Measurements from ENCODE around the gene MAP2.

The MAP2 gene

DNA sequence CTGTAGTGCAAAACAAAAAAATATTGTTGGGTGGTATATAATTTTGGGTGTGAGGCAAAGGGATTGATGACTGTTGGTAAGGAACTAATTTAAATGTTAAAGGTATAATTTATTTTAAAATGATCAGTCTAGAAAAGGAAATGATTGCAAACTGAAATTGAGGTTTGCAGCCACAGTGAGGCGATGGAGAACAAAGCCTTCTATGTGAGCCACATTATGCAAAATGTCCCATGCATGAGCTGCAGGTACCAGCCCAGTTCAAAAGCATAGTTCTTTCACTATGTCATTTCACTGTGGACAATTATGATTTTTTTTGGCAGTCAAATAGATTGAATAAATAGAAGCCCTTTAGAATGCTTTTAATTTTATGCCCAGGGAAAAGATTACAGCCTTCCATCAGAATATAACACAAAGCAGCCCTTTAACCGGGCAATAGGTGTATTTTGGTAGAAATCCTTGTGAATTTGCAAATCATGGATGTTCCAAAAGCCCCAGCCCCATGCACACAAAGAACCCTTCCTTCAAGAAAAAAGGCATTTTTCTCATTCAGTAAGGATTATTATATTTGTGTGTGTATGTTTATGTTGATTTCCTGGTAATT is 1.7 kb downstream of the MAP2 start:
- DNase-seq = peak; percentile 48

DNA sequence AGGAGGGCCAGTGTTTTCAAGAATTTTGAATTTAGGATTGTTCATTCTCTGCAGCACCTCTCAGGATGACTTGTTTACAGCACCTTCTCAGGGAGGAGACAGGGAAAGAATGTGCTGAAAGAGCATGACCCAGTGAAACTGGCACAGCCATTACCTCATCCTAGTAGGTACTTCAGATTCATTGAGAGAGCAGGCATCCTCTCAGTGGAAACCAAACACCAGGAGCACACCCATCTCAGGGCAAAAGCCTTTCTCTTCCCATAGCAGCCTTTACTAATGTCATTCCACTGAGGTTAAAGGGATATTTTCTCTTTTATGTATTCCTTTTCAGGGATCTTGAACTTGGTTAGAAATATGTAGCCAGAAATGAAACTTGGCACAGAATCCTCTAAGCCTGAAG is 2.6 kb downstream of the MAP2 start:
- DNase-seq = peak; percentile 40

DNA sequence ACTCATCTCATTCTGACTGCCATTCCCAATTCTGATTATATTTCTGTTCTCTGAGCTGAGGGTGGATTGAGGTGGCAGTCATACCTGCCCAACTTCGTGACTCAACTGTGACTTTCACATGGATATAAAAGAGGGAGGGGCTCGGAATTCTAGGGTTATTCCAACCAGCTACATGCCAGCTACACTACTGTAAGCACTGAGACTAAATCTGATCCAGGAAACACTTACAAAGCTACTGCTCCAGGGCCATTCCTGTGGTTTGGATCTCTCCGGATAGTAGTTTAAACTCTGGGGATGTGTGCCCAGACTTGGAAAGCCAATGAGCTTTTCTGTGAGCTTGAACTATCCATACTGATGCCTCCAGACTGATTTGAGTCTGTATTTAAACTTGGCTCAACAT is 7.9 kb downstream of the MAP2 start:
- DNase-seq = no peak

DNA sequence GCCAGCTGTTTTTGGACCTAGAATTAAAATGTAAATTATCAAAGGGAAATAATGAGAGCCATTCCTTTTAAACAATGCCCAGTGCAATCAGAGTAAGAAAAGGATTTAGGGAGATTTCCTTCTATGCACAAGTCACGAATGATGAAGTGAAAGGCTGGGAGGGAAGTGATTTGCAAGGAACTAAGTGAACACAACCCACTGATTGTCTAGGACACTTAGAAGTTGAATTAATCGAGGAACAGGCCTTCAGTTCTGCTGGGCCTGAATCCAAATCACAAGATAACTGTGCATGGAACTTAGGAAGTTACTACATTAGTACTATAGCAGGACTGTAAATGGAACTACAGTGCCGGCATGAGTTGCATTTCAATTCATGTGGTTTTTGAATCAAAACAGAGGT is 17.7 kb downstream of the MAP2 start:
- no peak for DNase-seq

DNA sequence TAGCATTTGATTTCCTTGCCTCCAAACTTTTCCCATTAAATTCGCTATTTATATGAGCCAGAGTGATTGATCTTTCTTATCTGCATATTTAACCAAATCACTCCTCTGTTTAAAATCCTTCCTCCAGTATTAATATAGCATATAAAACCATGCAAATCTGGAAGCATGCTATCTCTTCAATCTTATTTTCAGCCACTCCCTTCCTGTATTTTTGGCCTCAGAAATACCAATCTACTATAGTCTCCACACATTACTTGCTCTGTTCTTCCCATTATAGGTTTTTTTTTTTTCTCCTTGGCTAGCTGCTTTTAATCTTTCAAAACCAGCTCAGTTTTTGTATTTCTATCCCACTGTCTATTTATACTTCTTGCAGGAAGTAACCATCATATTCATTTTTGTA is 19.1 kb downstream of the MAP2 start:
- no peak for DNase-seq

DNA sequence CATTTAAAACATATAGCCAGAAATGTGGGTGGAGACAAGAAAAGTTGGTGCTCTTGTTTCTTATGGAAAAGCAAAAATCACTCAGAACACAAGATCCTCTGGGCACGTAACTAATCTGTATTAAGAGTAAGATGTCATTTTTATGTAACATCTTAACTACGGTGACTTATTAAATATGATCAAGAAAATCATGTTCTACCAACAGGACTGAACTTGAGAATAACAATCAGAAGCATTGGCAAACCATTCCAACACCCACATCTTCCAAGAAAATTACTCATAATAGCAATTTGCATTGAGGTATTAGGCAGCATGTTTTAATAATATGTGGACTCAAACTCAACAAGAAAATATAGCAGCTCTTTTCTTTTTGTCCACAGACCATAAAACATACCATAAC is 21.6 kb downstream of the MAP2 start:
- no peak for DNase-seq

DNA sequence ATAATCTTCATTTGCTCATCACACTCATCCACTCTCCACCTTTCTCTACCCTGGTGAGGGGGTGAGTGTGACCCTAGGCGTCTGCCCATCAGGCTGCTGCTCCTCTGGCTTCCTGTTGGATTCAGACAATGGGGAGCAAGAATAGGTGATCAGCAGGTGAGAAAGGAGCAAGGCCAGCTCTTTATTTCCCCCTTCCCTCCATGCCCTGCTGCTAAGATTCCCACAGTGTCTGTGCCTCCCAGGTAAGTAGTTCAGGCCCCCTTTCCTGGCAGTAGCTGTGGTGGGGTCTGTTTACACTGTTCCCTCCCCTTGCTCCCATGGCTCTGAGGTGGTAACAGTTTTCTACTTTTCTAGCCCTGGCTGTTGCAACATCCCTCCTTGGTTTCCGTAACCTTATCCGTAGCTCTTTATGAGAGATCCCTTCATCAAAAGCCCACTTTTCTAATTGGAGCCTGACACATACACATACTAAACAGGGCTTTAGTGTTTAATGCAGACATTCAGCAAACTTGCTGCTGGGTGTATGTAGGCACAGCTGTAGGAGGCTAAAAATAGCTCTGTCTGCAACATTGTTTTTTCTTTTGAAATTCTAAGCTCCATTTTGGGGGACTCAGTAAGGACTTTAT is 27.5 kb downstream of the MAP2 start:
- DNase-seq = no peak

DNA sequence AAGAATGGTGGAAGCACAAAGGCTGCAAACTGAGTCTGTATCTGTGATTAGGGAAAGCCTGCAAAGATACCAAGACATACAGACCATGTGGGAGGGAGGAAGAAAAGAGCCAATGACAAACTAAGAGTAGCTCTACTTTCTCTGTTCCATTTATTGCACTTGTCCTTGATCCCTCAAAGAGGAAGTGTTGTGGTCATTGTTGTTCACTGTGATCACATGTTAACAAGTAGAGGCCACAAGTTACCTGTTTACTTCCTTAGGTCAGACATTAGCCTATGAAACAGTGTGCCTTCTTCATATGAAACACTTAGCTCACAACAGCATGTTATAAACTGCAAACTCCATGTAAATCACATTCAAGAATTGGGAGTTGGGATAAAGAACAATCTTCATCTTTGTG is 32.6 kb downstream of the MAP2 start:
- DNase-seq = no peak

DNA sequence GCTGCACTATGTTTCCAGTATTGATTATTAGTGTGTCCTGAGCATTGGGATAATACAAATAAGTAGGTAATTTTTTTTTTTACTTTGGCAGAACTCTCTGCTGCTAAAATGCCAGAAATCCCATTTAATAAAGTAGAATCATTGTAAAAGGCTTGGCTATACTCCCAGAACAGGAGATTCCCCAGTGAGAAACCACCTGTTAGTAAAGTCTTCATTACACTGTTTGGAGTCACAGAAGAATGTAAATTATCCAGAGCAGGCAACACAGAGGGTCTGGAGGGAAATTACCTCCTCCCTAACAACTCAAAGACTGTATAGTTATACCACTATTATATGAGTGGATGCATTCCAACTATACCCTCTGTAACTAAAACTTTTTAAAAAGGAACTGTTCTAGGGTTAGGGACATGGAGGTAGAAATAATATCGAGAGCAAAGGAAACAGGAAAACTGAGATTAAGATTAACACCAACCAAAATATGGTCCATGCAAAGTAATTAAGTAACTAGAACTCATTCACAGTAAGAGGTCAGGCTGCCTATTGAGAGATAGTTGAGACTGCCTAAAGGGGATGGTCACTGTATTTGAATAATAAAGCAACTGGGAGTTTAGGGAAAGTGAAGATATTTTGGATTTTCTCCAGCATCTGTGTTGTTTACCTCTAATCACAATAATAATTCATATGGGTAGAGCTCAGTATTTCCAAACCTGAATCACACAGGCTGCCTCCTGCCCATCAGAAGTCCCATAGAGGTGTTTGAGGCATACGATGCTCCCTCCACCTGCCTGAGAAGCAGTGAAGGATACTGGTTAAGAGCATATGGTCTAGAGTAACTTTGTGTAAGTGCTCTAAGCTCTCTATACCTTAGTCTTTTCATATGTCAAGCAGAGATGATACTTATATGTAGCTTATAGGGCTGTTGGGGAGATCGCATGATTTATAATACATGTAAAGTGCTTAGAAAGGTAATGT is 34.4 kb downstream of the MAP2 start:
- peak; percentile 83 for DNase-seq

DNA sequence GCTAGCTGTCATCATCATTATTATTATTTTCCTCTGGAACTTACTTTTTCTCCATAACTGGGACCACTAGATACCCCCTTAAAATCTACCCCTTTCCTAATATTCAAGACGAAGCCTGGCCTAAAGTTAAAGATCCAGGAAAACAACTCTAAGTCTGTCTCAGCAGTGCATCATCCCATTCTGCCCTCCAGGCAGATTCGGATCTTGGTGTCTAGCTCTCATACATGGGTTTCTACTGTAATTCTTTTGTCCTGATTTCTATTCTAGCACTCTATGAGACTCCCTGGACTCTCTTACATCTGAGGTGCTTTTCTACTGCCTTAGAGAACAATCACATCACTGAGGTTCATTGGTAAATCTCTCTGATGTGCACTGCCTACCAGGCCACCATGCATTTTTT is 35.5 kb downstream of the MAP2 start:
- DNase-seq = no peak

DNA sequence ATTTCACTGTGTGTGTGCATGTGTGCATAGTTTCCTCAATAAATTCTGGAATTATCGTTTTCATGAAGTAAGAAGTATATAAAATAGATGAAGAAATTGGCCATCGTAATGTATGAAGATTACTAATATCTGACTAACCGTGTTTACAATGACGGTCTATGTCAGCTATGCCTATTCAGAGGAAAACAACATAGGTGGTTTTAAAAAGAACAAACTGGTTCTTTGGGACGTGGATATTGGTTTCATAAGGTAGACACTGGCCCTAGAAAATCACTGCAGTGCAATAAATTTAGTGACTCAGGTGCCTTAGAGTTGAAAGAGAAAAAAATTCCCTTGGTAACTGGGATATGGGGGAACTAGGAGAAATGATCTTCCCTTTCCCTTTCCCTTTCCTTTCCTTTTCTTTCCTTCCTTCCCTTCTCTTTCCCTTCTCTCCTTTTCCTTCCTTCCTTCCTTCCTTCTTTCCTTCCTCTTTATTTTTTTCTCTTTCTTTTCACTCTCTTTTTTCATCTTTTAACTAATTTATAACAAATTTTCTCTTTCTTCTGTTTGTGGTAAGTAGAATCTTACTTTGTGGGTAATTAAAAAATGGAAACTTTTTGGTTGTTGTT is 36.4 kb downstream of the MAP2 start:
- DNase-seq = no peak

DNA sequence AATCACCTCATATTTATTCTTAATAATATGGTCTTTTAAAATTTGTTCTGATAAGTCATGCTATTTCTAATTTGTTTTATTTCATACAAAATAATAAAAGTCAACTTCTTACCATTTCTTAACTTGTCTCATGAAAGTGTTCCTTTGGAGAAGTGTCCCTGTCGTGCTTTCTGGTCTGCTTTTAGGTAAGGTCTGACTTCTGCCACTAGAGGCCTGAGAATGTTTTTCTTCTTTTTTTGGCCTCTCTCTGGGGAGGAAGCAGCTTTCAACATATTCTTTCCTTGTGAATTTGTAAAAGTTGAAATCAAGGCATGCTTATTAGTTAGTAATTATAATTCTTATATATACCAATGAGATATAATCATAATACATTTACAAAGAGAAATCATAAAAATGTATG is 39.4 kb downstream of the MAP2 start:
- peak; percentile 64 for DNase-seq

DNA sequence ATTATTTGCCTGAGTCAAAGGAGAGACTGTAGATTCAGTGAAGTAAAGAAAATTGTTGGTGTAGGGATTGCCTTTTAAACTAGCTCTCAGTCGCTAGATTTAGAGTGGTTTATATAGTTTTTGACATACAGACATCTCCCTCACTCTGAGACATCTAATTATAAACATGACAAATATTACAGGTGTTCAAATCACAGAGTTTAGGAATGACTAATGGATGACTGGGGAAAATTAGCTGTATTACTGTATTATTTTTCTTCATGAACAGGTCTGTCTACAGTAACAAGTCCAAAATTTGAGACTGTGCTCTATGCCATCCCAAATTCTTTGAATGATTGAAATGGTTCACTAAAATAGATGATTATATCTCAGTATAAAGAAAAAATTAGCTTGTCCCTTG is 40.0 kb downstream of the MAP2 start:
- DNase-seq = no peak

DNA sequence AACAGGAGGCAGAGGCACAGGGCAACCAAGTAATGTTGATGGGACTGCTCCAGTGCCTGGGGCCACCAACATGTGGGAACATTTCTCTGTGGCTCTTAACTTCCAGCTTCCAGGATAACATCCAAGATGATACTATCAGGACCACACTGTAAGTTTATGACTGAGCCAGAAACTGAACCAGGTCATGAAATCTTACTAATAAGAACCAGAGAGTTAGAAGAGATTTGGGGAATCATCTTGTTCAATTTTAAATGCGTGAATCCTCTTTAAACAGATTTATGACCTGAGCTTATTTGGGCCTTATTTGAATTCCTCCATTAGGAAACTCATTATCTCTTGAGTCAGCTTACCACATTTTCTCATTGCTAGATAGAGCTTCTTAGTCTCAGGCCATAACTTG is 45.0 kb downstream of the MAP2 start:
- no peak for DNase-seq

DNA sequence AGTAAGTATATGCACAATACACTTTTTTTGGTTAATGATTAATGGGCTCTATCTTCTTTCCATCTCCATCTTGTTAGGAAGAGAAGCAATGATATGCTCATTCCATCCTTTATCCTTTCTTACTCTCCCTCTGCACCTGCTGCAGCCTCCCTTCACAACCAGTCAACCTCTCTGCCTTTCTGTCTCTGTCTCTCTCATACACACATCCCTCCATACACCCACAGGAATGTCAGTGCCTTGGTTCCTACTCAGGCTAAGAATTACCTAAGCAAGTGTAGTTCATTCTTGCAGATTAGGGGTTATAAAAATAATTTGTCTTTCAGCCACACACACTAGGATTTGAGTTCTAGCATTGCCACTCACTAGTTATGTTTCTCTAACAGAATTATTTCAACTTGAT is 45.6 kb downstream of the MAP2 start:
- no peak for DNase-seq

DNA sequence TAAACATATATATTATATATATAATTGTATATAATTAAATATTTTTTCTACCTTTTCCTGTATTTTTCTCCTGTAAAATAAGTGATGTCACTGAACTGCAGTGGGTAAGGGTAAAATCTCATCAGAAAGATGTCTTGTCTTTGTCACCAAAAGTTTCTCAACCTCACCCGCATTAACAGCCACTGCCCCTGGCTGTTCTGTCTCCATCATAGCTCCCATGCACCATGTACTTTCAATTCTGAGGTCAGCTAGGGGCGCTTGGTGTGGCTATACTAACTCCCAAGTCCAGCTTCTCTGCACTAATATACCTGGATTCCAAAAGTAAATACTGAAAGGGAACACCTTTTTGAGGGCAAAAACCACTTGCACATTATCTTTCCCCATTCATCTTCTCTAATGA is 46.6 kb downstream of the MAP2 start:
- DNase-seq = no peak

DNA sequence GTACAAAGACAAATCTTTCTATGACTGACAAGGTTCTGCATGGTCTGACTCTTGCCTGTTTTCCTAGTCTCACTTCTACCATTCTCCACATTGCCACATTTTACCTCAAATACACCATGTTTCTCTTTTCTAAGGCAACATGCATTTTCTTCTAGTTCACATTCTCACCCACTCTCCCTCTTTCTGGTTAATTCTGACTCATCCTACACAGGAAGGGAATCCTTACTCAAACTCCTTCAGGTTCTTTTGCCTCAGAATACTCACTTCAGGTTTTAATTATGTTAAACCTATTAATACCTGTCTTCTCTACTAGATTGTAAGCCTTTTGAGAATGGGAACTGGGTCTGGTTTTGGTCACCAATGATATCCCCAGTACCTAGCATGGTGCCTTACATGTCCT is 47.2 kb downstream of the MAP2 start:
- no peak for DNase-seq

DNA sequence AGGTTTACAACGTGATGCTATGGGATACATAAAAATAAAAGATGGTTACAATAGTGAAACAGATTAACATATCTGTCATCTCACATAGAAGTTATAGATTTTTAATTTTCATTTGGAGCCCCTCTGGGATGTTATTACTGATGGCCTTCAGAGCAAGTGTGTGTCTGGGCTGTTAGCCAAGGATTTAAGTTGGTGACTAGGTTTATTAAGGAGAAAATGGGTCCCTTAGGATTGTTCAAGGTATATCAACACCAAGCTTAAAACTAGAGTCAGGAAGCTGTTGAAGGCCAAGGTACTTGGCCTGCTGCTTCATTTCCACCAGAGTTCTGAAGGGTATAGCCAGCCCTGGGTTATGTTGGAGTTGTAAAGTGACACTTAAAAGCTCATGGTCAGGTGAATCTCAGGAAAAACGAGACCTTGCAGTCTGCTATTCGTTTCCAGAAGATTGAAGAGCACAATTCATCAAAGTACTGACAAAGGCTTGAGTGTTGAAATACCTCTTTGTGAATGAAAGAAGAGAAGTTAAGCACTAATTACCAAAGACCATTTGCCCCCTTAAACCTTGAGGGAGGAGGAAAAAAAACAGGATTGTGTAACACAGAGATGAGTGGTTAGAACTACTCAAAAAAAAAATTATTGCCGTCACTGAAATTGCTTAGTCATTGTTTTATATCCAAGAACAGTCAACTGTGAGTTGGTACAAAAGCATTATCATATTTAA is 48.4 kb downstream of the MAP2 start:
- DNase-seq = peak; percentile 54

DNA sequence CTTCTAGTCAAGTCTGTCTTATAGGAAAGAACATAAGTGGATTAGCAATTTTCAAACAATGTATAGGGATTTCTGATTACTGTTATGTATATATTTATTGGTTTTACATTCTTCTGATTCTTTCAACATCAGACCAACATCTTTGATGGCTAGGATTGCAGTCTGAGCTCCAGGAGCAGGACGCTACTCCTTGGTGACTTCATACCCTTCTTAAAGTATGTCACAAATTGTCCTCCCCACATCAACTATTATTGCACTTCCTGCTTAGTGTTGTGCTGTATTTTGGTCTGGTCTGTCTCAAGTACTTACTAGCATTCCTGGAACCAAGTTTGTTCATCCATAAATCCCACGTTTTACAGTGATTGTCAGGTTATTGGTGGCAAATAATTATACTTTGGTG is 49.0 kb downstream of the MAP2 start:
- no peak for DNase-seq

DNA sequence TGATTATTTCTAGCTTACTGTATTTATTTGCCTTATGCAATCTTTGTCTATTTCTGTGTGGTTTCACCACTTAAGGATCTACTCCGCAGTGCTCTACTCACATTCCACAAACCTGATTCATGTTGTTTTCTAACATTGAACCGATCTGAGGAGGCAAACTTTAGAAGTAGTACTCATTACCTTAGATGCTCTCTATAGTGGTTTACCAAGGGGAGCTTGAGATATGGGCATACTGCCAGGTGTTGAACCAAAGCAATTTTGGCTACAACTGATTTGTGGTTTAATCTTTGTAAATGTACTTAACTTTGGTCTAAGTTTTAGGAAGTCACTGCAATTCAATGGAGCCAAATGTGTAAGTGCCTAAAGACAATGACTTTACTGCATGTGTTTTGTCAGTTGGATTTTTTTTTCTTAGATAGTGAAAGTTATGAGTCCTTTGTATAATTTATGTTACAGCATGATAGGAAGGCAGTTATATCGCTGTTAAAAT is 50.1 kb downstream of the MAP2 start:
- DNase-seq = peak; percentile 42

DNA sequence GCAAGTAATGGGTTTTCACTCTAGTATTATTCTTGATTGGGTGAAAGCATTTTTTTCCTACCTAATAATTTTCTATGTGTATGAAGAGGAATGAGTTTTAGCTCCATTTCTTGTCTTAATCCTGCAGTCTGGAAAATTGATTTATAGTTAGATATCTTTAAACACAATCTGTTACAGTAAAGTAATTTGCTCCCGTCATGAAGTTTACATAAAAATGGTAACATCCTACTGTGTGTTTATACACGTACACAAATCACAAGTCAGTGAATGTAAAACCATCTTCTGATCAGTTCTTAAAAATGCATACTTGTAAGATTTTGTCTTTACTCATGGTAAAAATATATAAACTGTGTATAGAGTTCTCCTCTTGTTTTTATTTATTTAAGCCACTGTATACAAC is 51.1 kb downstream of the MAP2 start:
- DNase-seq = no peak

DNA sequence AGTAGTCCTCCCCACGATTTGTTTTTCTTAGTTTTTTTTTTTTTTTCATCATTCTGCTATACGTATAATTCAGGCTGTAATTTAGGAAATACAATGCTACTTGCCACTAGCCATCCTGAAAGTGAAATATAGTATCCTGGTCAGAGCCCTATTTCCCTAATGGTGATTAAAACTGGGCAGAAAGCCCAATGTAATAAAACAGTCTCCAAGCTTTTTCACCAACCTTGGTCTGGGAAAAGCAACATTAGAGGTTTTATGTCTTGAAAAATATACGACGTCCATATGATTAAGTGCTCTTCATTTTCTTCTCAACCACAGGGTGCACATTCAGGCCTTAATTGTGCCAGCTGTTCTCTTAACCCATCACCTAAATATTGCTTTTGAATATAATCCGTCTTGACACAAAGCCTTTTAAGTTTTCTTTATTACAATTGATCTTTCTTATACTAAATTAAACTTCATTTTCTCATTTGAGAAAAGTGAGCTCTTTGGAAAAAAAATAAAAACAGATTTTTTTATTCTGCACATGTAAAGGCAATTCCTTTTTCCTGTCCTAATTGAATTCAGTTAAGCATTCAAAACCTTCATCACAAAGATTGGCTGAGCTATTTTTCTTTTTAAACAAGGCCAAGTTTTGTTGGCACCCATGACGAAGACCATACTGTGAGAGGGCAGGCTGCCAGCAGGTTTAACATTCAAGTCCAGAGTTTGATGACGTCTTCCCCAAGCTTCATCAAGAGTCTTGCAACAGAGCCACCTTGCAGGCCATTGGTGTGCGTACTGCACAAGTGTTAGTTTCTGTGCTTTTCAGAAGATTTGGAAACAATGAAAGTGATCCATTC is 52.7 kb downstream of the MAP2 start:
- DNase-seq = peak; percentile 96

All from DMS 273 treated with DMSO at 0.1 percent for 48 hours (cell line).